ENCODE data around the gene DRD3.

DRD3 gene

GRCh38 chr3:114205541-114205940 is 26.7 kb upstream of the DRD3 start:
- no peak for TF ChIP-seq Cebpa-rat (IDR thresholded peaks at IDR 0.05)
- peaks cover 0 to 1% (median 0%) of the 10 kb centered on the region in 11 experiments; a peak in 2 of 22 replicates for H3K9me3 ChIP-seq (replicated peaks in 1 of 11)

DNA sequence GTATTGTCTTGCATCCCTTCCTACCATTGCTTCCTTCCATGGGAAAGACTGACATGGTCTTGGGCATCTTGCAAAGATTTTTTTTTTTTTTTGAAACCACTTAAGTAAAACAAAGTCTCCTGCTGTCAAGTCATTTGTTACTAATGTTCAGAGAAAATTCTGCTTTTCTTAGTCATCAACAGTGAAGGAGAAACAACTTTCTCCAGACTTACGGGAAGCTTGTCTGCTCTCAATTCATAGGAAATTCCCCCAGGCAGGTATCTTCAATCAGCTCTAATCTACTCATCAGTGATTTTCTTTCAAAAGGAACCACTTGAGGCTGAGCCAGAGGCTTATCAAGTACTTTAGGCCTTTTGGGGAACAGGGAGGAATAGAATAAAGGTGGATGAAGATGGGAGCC is 15.9 kb upstream of the DRD3 start:
- no peaks in the 10 kb centered on the region for H3K9me3 ChIP-seq (replicated peaks in 1 of 11)
- no peaks in the 10 kb centered on the region for H3K27me3 ChIP-seq
- no peaks in the 10 kb centered on the region for H4K20me1 ChIP-seq
- H3K27ac ChIP-seq, result no peak overlapping the region
- H3K9ac ChIP-seq, result no peak overlapping the region
- no peaks in the 10 kb centered on the region for H3K4me1 ChIP-seq
- no peaks in the 10 kb centered on the region for H3K36me3 ChIP-seq
- no peak overlapping the region for H3K4me3 ChIP-seq
- TF ChIP-seq Cebpa-rat (IDR thresholded peaks at IDR 0.05), result no peak
- no peak overlapping the region for H3K4me2 ChIP-seq

More at GRCh38 chr3:114205541-114205940, 26.7 kb upstream of the DRD3 start:
- Histone ChIP-seq H3K27ac (no peak overlapping the region), H3K4me3 (no peak overlapping the region), H3K9ac (no peak overlapping the region), H3K27me3 (no peaks in the 10 kb centered on the region), H3K4me1 (no peaks in the 10 kb centered on the region), H3K36me3 (no peaks in the 10 kb centered on the region), H4K20me1 (no peaks in the 10 kb centered on the region), H3K4me2 (no peak overlapping the region)

- no peak for TF ChIP-seq Cebpa-rat (IDR thresholded peaks at IDR 0.05)
- Histone ChIP-seq H3K4me3 (no peak overlapping the region), H3K27me3 (no peaks in the 10 kb centered on the region), H3K27ac (no peak overlapping the region), H3K9me3 (replicated peaks in 1 of 11) (no peaks in the 10 kb centered on the region), H3K4me1 (no peaks in the 10 kb centered on the region), H3K9ac (no peak overlapping the region), H3K36me3 (no peaks in the 10 kb centered on the region), H3K4me2 (no peak overlapping the region), H4K20me1 (no peaks in the 10 kb centered on the region)
Observed at GRCh38 chr3:114192136-114192535, 13.3 kb upstream of the DRD3 start.

DNA sequence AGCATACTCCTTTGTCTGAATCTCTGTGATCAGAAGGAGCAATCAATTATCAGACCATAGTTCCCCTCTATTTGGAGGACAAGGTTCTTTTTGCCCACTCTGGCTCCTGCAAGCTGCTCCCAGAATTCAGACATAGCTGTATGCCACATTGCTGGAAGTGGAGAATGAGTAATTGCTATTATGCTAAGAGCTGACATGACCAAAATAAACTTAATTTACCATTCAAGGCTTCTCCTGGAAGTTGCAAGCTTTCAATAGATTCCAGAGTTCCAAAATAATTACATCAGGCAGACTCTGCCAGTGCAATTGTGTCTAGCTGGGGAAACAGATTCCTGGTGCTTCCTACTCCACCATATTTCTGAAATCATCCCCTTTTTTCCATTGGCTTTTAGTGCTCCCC is 7.6 kb upstream of the DRD3 start:
- Histone ChIP-seq H3K4me1 (no peaks in the 10 kb centered on the region), H4K20me1 (no peaks in the 10 kb centered on the region), H3K27ac (no peak overlapping the region), H3K27me3 (no peaks in the 10 kb centered on the region), H3K9me3 (replicated peaks in 1 of 11) (peaks cover 0 to 10% (median 0%) of the 10 kb centered on the region in 11 experiments; a peak in 4 of 22 replicates), H3K4me2 (no peak overlapping the region), H3K36me3 (no peaks in the 10 kb centered on the region), H3K9ac (no peak overlapping the region), H3K4me3 (no peak overlapping the region)
- TF ChIP-seq Cebpa-rat (IDR thresholded peaks at IDR 0.05), result no peak

- H3K27ac ChIP-seq, result no peak overlapping the region
- no peaks in the 10 kb centered on the region for H3K4me1 ChIP-seq
- no peaks in the 10 kb centered on the region for H4K20me1 ChIP-seq
- peaks cover 0 to 4% (median 0%) of the 10 kb centered on the region in 11 experiments; a peak in 4 of 22 replicates for H3K9me3 ChIP-seq (replicated peaks in 1 of 11)
- H3K9ac ChIP-seq, result no peak overlapping the region
- no peak overlapping the region for H3K4me3 ChIP-seq
- no peaks in the 10 kb centered on the region for H3K27me3 ChIP-seq
- H3K36me3 ChIP-seq, result no peaks in the 10 kb centered on the region
- no peak for TF ChIP-seq Cebpa-rat (IDR thresholded peaks at IDR 0.05)
- H3K4me2 ChIP-seq, result no peak overlapping the region
Observed at GRCh38 chr3:114179575-114179974, 723 bp upstream of the DRD3 start.

DNA sequence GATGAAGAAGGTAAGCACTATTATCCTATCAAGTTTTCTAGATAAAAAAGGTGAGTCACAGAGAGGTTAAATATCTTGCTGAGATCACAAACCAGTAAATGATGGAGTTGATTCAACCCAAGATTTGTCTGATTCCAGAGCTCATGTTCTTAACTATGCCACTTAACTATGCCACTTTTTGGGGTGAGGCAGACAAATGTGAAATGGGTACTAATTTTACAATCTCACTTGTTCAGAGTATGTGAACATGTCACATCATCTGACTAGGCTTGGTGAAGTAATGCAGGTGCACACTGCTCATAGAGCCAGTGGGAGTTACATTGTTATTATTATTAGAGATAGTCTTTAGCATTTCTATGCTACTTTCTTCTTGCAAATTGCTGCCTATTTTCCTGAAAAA is 2.0 kb downstream of the DRD3 start:
- Histone ChIP-seq H3K27me3 (no peaks in the 10 kb centered on the region), H3K4me1 (no peaks in the 10 kb centered on the region), H4K20me1 (no peaks in the 10 kb centered on the region), H3K9ac (no peak overlapping the region), H3K36me3 (no peaks in the 10 kb centered on the region), H3K9me3 (replicated peaks in 1 of 11) (no peaks in the 10 kb centered on the region), H3K27ac (no peak overlapping the region), H3K4me3 (no peak overlapping the region), H3K4me2 (no peak overlapping the region)
- no peak for TF ChIP-seq Cebpa-rat (IDR thresholded peaks at IDR 0.05)

DNA sequence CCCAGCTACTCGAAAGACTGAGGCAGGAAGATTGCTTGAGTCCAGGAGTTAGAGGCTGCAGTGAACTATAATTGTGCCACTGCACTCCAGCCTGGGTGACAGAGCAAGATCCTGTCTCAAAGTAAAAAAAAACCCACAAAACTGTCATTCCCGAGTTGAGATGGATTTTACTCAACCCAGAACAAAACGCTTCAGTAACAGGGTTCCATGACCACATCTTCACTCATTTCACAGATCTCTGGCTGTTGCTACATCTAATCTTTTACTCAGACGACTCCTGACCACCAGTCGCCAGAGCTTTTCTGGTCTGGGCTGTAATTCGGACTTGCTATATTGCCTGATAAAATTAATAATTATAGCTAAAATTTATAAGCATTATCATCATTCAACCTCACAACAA is 2.4 kb downstream of the DRD3 start:
- no peak overlapping the region for H3K9ac ChIP-seq
- H3K27ac ChIP-seq, result no peak overlapping the region
- no peaks in the 10 kb centered on the region for H3K4me1 ChIP-seq
- no peak overlapping the region for H3K4me2 ChIP-seq
- no peaks in the 10 kb centered on the region for H3K27me3 ChIP-seq
- no peak for TF ChIP-seq Cebpa-rat (IDR thresholded peaks at IDR 0.05)
- H3K36me3 ChIP-seq, result no peaks in the 10 kb centered on the region
- no peaks in the 10 kb centered on the region for H4K20me1 ChIP-seq
- no peaks in the 10 kb centered on the region for H3K9me3 ChIP-seq (replicated peaks in 1 of 11)
- H3K4me3 ChIP-seq, result no peak overlapping the region

DNA sequence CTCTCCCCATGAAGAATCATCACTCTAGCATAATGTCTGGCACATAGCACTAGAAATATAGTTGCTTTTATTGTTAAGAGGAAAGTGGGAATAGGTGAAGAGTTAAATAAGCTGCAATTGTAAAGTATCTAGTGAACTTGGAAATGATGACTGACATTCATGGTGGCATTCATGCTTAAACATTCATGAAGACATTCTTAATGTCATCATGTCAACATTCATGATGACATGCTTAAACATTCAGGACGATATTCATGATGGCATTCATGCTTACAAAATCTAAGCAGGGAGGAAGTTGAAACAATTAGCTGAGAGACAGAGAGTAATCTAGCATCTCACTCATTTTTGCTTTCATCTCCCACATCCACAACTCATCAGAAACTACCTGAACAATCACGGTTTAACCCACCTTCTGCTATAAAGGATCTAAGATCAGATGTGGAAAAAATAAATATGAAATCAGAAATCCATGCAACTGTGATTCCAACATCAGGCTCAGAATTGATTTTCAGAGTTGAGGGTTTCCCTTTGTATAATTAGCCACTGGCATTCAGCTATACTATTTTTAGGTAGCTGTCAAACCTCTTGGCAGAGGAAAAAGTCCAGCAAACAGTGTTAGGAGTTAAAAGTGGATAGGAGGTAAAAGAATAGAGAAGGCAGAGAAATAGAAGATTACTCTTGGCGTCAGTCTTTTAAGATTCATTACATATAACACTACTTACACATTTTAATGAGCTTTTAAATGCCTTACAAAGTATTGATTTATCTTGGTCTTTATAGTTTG is 3.5 kb downstream of the DRD3 start:
- Histone ChIP-seq H3K9me3 (replicated peaks in 1 of 11) (no peaks in the 10 kb centered on the region), H3K4me3 (no peak overlapping the region), H3K4me1 (no peaks in the 10 kb centered on the region), H3K4me2 (no peak overlapping the region), H3K27me3 (no peaks in the 10 kb centered on the region), H3K36me3 (no peaks in the 10 kb centered on the region), H4K20me1 (no peaks in the 10 kb centered on the region), H3K9ac (no peak overlapping the region), H3K27ac (no peak overlapping the region)
- TF ChIP-seq Cebpa-rat (IDR thresholded peaks at IDR 0.05), result no peak

GRCh38 chr3:114171677-114172076 is 7.2 kb downstream of the DRD3 start:
- Histone ChIP-seq H3K4me2 (no peak overlapping the region), H3K4me3 (no peak overlapping the region), H3K9ac (no peak overlapping the region), H3K4me1 (no peaks in the 10 kb centered on the region), H3K27me3 (no peaks in the 10 kb centered on the region), H4K20me1 (no peaks in the 10 kb centered on the region), H3K27ac (no peak overlapping the region), H3K36me3 (no peaks in the 10 kb centered on the region), H3K9me3 (replicated peaks in 1 of 11) (no peaks in the 10 kb centered on the region)
- TF ChIP-seq Cebpa-rat (IDR thresholded peaks at IDR 0.05), result no peak

DNA sequence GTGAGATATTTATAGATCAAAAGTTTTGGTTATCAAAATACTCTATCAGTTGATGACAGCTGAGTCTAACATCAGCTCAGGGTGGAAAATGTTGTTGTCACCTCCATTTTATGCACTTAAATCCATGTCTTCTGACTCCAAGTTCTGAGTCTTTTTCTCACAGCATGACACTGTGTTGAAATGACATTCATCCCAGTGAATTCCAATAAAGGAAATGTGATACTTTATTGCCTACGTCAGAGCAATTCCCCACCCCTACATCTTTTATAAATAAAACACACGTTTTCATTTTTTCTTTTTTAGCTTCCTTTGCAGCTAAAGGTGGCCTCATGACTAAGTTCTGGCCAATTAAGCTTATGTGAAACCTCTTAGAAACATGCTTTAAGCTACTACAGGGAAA is 10.7 kb downstream of the DRD3 start:
- Histone ChIP-seq H3K9ac (no peak overlapping the region), H3K27me3 (no peaks in the 10 kb centered on the region), H4K20me1 (no peaks in the 10 kb centered on the region), H3K4me1 (no peaks in the 10 kb centered on the region), H3K4me2 (no peak overlapping the region), H3K9me3 (replicated peaks in 1 of 11) (no peaks in the 10 kb centered on the region), H3K4me3 (no peak overlapping the region), H3K36me3 (no peaks in the 10 kb centered on the region), H3K27ac (no peak overlapping the region)
- no peak for TF ChIP-seq Cebpa-rat (IDR thresholded peaks at IDR 0.05)

All from BLaER1 treated with 17β-estradiol and CSF1 and Interleukin-3, amounts not matched to agents 10 nM and 100 nM (cell line).